HL-60 (cell line): ENCODE data around the gene FRS3.

Source experiments
- DNase-seq, 2 experiments: peaks; one replicate each; pipeline ENCODE4 v3.0.0-alpha.2; 2010 to 2020; ENCODE audit warnings: low read depth in 1 of 2, low spot score in 1 of 2
- H3K27ac ChIP-seq: fragments of 250-450 bp; sonication (Bioruptor Pico); replicated peaks from 2 replicates; pipeline ENCODE4 v1.5.1; 2020; ENCODE audit warnings: mild to moderate bottlenecking, moderate library complexity
- H3K27me3 ChIP-seq: fragments of 250-450 bp; sonication (Bioruptor Pico); 2 replicates; pipeline ENCODE4 v1.5.1; 2021; ENCODE audit warnings: mild to moderate bottlenecking, moderate library complexity; ENCODE audit not compliant: insufficient read depth, poor library complexity, severe bottlenecking
- H3K4me3 ChIP-seq: replicated peaks from 2 replicates; pipeline ENCODE4 v1.5.1; 2011; ENCODE audit warnings: mild to moderate bottlenecking, control low read depth, low read length; ENCODE audit not compliant: insufficient read depth
- GABPA ChIP-seq: IDR thresholded peaks from 2 replicates; pipeline ENCODE4 v1.6.1; 2012; ENCODE audit warnings: low read depth
- POLR2AphosphoS5 ChIP-seq: IDR thresholded peaks from 2 replicates; pipeline ENCODE4 v1.6.1; 2012; ENCODE audit warnings: low read depth
- REST ChIP-seq: IDR thresholded peaks from 2 replicates; pipeline ENCODE4 v1.6.1; 2012; ENCODE audit warnings: low read depth; ENCODE audit not compliant: insufficient replicate concordance
- SPI1 ChIP-seq: IDR thresholded peaks from 2 replicates; pipeline ENCODE4 v1.6.1; 2012; ENCODE audit warnings: low read depth, mild to moderate bottlenecking, borderline replicate concordance
- TF ChIP-seq, protein P1 (sequence below): IDR thresholded peaks from one replicate; pipeline ENCODE4 v1.5.1; 2011; ENCODE audit warnings: low read length, control low read depth, inconsistent platforms; ENCODE audit not compliant: insufficient read depth

Gene FRS3

DNA sequence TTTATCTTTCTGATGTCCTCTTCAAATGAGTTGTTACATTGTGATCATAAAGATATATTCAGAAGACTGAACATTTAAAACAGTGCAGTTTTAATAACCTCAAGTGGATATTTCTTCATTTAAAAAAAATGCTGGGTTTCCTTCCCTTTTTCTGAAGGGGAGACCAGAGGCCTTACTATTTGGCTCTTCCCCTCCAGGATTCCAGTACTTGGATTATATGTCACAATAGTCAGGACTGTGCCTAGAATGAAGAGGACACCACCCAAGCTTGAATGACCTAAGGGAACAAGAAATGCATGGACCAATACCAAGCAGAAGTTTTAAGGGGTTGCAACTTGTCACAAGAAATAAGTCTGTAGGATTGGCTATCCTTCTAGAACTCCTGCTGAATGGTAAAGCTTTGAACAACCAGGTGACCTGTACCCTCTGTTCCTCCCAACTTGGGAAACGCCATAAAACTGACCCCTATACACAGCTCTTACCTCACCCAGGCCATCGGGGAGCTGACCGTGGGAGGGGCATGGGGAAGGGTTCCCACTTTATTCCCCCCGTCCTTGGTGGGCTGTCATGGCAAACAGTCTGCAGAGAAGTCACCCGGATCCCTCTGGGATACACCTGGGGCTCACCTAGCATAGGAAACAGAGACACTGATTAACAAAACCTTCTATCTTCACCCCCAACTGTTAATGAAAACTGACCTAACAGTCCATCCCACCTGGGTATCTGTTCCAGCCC lies 2.0 kb downstream of the FRS3 start:
- Histone ChIP-seq H3K4me3 (no peak overlapping the region), H3K27me3 (no peaks in the 10 kb centered on the region), H3K27ac (0 out of 2 replicates have a peak overlapping the region, but pooled peaks have one; percentile 6)
- DNase-seq: peak in 1 of 2 experiments; percentile 41
- TF ChIP-seq REST (no peak), SPI1 (peak; percentile 48; the same call in 1 of the 2 replicates)

DNA sequence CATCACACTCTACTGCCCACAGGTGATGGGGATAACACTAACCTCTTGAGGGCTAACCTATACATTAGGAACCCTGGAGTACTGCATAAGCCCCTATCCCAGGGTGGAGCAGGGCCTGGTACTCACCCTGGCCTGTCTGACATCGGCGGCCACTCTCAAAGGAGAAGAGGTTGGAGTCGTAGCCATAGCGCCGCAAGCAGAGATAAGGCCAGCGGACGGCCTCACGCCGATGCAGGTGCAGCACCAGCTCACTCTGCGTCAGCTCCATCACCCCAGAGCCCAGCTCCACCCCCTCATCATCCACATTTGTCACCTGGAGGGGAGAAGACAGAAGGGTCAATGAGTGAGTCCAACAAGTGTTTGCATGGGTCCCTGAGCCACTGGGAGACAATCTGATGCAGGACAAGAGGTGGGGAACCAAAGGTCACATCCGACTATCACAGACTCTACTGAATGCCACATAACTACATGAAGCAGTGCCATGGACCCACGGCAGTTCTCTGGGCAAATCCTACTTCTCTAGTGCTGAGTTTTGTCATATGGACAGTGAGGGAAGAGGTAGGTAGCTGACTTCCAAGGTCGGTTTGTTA lies 4.3 kb downstream of the FRS3 start:
- Histone ChIP-seq H3K27me3 (no peaks in the 10 kb centered on the region), H3K27ac (no peak overlapping the region), H3K4me3 (no peak overlapping the region)
- TF ChIP-seq, protein P1, sequence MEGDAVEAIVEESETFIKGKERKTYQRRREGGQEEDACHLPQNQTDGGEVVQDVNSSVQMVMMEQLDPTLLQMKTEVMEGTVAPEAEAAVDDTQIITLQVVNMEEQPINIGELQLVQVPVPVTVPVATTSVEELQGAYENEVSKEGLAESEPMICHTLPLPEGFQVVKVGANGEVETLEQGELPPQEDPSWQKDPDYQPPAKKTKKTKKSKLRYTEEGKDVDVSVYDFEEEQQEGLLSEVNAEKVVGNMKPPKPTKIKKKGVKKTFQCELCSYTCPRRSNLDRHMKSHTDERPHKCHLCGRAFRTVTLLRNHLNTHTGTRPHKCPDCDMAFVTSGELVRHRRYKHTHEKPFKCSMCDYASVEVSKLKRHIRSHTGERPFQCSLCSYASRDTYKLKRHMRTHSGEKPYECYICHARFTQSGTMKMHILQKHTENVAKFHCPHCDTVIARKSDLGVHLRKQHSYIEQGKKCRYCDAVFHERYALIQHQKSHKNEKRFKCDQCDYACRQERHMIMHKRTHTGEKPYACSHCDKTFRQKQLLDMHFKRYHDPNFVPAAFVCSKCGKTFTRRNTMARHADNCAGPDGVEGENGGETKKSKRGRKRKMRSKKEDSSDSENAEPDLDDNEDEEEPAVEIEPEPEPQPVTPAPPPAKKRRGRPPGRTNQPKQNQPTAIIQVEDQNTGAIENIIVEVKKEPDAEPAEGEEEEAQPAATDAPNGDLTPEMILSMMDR: no peak
- no peak for TF ChIP-seq POLR2AphosphoS5
- no peak for TF ChIP-seq SPI1
- TF ChIP-seq REST: no peak
- no peak for TF ChIP-seq GABPA
- DNase-seq: no peak

DNA sequence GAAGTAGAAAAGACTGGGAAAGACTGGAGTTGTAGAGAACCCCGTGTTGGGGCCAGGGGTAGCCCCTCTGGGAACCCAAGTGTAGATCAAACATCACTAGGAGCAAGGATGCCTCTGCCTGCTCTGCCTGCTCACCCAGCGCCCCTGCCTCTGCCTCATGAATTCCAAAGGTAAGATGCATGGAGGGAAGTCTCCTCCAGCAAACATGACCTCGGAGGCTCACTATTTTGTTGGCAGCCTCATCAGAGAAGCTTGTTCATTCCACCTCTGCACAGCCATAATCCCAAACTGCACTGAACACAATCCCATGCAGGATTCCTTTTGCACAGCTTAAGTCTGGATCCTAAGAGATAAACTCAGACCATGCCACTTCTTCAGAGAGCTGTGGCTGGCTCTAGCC lies 4.9 kb downstream of the FRS3 start:
- DNase-seq: no peak
- no peak overlapping the region for H3K27ac ChIP-seq
- no peaks in the 10 kb centered on the region for H3K27me3 ChIP-seq
- TF ChIP-seq, protein P1: no peak
- no peak overlapping the region for H3K4me3 ChIP-seq

DNA sequence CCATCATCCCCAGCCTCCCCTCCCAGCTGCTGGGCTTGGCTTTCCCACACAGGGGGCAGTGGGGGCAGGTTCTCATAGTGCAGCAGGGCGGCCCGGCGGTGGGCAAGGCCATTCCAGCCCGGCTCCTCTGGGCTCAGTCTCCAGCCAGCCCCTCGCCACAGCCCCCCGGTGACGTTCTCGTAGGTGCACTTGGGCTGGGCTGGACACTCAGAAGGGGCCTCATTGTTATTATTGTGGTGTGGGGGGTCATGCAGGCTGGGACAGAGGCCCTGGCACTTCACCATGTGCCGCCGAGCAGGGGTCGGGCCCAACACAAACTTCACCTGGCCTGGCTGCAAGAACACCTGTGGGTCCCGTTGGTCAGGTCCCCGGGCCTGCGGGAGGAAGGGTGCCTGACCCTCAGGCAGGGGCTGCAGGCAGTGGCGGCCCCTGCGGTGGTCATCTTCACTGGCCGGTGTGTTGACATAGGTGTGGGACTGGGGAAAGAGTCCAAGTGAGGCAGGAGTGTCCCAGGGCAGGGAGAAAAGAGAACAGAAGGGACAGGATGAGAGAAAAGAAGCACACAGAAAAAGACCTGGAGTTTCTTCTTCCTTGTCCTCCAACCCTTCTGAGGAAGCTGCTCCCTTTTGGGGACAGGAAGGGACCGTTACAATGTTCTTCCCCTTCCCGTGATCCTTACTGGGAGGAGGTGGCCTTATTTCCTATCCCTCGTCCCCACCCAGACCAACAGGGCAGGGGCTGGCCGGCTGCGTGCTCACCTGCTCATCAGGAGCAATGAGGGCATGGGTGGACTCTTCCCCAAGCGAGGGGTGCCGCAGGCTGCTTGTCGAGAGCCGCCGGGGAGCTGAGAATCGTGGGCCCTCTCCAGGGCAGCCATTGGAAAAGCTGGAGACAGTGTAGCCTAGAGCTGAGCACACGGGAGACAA lies 8.4 kb downstream of the FRS3 start:
- Histone ChIP-seq H3K4me3 (no peak overlapping the region), H3K27ac (no peak overlapping the region), H3K27me3 (no peaks in the 10 kb centered on the region)
- no peak for DNase-seq
- TF ChIP-seq POLR2AphosphoS5 (no peak), SPI1 (no peak), GABPA (no peak), REST (no peak)
- TF ChIP-seq, protein P1: no peak
